HG03039 (cell line): ENCODE measurements around the gene NSUN6.

Experiments used
- ATAC-seq: cut with Tn5 transposase; IDR thresholded peaks from one replicate; pipeline ENCODE4 v1.9.1; 2021; ENCODE audit warnings: mild to moderate bottlenecking, moderate library complexity; ENCODE audit not compliant: unreplicated experiment

The NSUN6 gene

GRCh38 chr10:18504161-18504560, 147.2 kb downstream of the NSUN6 start:
- no peak for ATAC-seq

GRCh38 chr10:18501629-18502028, 149.8 kb downstream of the NSUN6 start:
- ATAC-seq = no peak

DNA sequence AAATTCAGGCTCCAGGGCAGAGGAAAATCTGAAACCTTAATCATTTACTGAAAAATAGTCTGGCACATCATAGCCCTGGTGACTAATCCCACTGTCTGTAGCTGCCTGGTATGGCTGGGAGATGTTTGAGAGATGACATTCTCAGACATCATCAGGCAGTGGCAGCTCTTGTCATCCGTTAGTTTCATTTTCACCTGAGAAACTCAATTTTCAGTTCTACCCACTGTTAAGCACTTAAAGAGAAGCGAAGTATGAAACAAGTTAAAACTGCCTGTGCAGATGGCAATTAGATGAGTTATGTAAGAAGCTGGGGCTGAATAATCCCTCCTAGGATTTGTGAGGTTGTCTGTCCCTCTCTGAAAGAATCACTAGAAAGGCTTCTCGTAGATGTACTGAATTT, 150.2 kb downstream of the NSUN6 start:
- ATAC-seq = peak; percentile 72

- ATAC-seq = no peak
These were observed 150.8 kb downstream of the NSUN6 start for GRCh38 chr10:18500576-18500975.

GRCh38 chr10:18498998-18499397, 152.4 kb downstream of the NSUN6 start:
- no peak for ATAC-seq

- no peak for ATAC-seq
These were observed 153.5 kb downstream of the NSUN6 start for GRCh38 chr10:18497806-18498369.
